Measurements from ENCODE around the gene NTSR2.

The NTSR2 gene, protein sequence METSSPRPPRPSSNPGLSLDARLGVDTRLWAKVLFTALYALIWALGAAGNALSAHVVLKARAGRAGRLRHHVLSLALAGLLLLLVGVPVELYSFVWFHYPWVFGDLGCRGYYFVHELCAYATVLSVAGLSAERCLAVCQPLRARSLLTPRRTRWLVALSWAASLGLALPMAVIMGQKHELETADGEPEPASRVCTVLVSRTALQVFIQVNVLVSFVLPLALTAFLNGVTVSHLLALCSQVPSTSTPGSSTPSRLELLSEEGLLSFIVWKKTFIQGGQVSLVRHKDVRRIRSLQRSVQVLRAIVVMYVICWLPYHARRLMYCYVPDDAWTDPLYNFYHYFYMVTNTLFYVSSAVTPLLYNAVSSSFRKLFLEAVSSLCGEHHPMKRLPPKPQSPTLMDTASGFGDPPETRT

DNA sequence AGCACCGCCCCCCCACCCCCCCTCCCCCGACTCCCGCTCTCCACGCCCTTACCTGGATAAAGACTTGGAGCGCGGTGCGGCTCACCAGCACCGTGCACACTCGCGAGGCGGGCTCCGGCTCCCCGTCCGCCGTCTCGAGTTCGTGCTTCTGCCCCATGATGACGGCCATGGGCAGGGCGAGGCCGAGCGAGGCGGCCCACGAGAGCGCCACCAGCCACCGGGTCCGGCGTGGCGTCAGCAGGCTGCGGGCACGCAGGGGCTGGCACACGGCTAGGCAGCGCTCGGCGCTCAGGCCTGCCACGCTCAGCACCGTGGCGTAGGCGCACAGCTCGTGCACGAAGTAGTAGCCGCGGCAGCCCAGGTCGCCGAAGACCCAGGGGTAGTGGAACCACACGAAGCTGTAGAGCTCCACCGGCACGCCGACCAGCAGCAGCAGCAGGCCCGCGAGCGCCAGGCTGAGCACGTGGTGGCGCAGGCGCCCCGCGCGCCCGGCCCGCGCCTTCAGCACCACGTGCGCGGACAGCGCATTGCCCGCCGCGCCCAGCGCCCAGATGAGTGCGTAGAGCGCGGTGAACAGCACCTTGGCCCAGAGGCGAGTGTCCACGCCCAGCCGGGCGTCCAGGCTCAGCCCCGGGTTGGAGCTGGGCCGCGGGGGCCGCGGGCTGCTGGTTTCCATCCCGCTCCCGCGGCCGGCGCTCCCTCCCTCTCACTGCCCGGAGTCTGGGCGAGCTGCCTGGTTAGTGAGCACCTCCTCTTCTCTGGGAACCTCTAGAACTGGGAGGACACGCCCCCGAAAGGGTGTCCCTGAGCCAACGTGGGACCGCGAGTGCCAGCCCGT is at the start of gene NTSR2:
Gene NTSR2 (minus strand): TSS at position 742 of the 838 bp plus-strand sequence. CDS start 66 bp downstream, at position 676.
- peak; percentile 81 for DNase-seq

DNA sequence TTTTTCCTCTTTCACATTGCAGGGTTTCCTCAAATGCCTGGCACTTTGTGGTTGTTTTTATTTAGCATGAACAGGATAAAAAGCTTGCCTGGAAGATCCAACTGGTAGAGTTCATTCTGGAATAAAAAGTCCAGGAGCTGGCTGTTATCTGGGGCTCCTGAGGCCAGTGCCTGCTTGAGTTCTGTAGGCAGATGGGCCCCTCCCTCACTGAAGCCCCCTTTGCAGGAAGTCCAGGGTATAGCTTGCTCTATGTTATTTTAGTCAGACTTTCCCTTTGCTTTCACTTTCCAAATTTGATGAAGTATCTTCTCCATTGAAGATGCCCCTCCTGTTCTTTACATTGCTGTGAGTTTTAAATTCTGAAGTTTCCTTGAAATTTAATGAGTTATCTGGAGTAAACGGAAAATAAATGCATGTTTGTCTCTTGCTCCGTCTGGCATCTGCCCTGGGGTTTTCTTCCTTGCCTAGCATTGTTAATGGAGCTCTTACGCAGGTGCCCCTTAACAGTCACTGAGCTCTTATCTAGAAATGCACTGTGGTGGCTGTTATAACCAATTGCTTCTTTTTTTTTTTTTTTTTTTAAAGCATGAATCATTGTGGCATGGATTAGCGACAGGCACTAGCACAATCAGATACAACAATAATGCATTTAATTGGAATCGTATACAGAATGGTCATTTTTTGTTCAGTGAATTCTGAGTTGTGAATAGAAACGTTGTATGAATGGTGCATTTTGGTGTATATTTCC is 49.4 kb upstream of the NTSR2 start:
- DNase-seq = no peak

DNA sequence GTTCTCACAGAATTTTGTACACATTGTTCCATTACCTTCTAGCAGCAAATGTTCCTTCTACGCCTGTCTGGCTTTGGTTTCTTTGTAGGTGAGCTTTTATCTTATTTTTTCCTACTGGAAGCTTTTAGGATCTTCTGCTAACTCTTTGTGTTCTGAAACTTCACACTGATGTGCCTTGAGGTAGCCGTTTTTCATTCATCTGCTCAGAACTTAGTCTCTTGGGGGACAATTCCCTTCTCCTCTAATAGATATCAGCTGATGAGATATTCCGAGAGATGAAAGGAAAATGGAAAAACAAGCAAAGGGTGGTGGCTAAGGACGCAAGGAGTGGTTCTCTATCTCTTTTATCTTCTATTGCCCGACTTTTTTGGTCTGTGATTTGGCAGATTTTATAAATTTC is 48.6 kb upstream of the NTSR2 start:
- DNase-seq = no peak

DNA sequence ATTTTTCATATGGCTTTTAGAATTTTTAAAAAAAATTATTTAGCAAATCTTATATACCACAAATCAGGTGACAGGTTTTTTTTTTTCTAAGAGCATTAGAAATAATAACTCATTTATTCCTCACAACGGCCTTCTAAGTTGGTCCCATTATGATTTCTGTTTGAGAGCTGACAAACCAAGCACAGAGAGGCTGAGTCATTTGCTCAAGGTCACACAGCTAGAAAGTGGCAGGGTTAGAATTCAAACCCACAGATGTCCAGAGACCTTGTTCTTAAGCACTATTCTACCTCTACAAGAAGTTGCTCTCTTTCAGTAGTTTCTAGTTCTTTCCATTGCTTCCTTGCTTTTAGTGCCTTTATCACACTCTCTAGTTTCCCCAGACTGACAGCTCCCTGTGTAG is 47.6 kb upstream of the NTSR2 start:
- DNase-seq = no peak

DNA sequence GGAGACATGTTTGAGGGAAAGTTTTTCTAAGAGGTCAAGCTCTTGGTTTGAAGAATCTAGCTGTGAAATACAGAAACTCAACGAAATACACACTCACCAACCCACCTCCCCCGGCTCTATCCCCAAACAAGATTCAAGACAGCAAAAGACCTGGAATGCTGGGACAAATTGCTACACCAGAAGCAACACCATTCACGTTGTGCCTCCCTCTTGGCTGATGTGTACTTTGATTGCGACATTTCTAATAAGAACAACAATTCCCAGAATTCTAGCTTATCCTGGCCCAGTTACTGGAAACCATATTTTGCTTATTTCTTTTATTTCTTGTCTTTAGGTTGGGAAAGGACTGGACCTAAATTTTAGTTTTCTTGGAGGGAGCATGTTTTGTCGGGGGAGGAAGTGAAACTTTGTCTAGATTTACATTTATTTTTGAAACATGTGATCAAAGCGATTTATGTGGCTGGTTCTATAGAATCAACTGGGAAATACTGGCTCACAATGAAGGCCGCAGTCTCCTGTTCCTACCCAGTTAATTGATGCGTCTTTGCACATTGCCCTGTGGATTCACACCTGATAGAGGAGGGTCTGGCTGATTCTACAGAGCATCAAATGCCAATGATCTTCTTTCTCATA is 46.8 kb upstream of the NTSR2 start:
- DNase-seq = no peak

DNA sequence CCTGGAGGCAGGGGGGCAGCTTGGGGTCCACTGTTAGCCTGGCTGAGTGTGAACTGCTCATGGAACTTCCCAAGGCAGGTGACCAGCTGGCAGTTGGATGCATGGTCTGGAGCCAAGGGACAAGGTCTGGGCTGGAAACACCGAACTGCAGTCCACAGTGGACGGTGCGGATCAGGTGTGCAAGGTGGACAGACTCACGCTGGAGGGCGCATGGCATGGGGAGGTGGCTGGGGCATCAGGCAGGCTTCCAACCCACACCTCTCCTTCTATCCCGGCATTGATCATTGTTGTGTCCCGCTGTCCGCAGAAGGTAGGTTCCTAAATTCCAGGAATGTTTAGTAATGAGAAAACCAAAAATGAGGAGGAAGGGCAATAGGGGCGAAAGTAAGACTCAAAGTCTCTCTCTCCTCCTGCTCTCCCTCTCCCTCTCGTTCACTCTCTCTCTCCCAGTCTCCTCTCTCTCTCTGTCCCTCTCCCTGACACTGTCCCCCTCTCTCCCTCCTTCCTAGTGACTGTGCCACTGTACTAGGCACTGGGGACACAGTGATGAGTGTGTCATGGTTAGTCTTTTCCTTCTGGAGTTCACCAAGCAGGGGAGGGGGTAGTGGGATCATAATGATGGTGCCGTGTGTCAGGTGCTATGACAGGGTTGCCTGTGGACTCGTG is 46.1 kb upstream of the NTSR2 start:
- DNase-seq = no peak

DNA sequence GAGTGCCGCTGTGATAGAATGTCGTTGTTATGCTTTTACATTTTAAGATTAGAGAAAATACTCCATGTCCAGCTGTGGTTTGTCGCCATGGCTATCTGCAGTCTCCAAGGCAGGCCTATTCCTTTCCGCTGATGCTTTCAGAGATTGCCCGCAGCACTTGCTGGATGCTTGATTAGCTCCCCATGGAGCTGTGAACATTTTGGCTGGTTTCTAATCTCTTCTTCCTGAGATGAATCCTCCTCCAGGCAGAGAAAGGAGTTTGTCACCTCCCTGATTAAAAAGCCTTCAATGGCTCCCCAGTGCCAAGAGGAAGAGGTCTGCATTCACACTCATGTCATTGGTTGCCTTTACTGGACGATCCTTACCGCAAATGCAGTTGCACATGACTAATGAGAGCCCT is 43.8 kb upstream of the NTSR2 start:
- DNase-seq = no peak

DNA sequence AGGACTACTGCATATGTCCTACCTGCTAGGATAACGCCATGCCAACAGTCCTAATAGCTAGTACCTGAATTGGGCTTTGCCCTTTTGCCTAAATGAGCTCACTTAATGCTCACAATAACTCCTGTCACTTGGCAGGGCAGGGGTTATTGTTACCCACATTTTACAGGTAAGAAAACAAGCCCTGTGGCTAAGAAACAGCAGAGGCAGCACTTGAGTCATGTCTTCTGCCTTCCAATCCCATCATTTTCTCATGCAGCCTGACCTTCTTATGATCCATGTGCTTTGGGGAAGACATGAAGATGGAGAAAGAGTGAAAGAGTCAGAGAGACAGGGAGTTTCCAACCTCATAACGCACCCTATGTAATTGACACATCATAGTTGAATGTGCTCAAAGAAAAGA is 42.9 kb upstream of the NTSR2 start:
- no peak for DNase-seq

DNA sequence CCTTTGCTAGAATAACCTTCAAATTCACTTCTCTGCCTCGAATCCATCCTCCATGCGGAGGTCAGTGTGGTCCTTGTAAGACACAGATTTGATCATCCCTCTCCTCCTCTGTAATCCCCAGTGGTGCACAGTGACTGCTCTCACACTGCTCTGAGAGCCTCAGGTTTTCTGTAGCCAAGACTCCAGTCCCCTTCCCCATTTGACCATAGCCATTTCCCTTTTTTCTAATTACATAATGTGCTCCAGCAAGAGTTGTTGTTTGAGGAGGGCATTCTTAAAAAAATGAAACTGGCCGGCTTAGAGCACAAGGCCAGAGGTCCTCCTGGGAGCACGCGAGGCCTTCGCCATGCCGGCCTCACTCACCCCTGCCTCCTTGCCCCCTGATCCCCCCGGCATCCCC is 41.8 kb upstream of the NTSR2 start:
- DNase-seq = no peak

DNA sequence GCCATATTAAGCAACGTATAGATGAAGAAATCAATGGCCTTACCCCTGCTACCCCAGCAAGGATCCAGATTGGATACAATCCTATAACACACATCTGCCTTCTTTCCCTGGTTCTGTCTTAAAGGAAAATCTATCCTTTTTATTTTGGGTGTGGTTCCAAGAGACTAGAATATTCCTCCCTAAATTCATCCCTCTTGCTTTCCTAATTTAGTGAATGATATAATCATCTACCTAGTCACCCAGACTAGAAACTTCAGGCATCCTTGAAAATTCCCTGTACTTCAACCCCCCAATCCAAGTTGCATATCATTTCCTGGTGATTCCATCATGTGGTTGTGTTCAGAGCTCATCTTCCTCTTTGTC is 41.3 kb upstream of the NTSR2 start:
- no peak for DNase-seq

DNA sequence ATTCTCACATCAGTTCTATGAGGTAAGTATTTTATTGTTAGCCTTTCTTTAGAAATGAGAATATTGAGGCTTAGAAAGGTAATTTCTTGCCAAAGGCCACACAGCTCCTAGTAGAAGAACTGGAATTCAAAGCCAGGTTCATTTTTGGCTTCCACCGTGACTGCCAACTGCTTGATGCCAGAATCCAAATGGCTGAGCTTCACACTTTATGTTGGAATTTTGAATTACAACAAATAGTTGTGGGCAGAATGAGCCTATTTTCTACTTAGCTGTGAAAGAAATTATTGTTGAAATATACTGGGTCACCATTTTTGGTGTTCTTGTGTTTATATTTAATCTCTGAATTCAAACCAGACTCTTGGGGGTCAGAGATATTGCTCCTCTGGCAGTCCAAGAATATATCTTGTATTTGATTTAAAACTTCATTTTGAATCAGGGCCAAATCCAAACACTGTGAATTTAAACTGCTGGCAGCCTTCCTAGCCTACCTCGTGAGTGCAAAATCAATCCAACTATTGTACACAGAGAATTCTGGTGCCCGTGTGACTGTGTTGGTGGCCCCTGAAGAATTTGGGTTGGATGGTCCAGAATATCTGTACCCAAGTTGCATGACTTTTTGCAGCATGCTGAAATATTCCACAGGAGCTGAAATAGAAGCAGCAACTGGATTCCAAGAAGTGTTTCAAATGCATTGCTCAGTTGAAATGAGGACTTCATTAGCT is 40.8 kb upstream of the NTSR2 start:
- no peak for DNase-seq

DNA sequence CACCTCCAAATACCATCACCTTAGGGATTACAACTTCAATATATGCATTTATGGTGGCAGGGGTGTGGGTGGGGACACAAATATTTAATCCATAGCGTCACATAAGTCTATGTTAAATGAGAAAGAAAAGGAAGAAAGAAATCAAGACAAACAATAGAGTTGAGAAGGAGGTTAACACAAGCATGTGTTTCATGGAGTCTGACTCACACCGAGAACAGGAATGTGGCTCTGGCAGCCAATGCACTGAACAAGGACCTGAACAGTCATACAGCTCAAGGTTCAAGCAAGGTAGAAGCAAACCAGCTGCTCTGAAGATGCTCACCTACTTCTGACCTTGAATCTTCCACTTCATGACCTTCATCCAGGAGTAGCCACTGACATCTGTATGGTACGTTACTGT is 40.2 kb upstream of the NTSR2 start:
- no peak for DNase-seq

DNA sequence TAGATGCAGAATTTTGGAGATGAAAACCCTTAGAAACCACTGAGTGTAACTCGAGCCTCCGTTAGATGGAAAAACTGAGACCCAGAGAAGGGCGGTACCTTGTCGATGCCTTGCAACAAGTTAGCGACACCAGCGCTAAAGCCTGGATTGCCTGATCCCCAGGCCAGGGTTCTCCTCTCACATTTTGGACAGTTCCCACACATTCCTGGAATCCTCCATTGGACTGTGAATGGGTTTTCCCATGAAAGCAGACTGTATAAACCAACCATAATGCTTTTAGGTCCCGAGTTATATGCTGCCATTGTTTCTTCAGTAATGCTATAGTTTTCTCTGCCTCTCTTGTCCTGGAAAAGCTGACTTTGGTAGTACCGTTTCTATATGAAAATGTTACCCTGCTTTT is 39.3 kb upstream of the NTSR2 start:
- no peak for DNase-seq

DNA sequence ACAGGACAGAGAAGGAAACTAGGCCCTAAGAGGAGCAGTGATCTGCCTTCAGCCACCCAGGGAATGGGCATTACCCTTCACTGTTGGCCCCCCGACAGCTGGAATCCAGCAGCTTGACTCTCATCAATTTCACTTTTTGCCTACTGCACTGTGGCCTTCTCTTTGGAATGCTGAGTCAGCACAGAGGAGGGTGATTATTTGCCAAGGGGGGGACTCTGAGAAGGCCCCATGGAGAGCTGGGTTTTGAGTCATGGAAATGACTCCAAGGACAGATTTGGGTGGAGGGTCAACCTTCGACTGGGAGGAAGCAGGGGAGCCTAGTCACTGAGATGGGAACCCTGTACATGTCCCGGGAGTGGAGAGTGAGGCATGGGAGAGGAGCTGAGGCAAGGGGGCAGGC is 38.1 kb upstream of the NTSR2 start:
- no peak for DNase-seq

DNA sequence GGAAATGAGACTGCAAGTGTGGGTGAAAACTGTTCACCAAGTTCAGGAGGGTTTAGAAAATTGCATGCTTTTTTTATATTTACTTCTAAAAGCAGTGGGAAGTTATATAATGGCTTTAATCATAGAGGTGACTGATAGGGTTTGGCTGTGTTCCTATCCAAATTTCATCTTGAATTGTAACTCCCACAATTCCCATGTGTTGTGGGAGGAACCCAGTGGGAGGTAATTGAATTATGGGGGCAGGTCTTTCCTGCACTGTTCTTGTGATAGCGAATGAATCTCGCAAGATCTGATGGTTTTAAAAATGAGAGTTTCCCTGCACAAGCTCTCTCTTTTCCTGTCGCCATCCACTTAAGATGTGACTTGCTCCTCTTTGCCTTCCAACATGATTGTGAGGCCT is 35.7 kb upstream of the NTSR2 start:
- DNase-seq = no peak

DNA sequence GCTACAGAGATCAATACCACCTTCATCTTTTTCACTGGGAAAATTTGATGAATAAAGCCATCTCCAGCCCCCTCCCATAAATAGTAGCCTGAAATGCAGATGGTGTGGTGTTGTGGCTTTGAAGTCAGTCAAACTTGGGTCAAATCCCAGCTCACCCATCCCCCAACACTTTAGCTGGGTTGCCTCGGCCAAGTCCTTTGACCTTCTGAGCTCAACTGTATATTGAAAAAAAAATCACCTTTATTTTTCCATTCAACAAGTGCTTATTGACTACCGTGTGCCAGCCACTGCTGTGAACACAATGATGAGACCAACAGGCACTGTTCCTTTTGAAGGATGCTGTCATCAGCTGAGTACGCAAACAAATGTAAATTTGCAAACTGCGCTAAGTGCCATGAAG is 35.1 kb upstream of the NTSR2 start:
- no peak for DNase-seq

DNA sequence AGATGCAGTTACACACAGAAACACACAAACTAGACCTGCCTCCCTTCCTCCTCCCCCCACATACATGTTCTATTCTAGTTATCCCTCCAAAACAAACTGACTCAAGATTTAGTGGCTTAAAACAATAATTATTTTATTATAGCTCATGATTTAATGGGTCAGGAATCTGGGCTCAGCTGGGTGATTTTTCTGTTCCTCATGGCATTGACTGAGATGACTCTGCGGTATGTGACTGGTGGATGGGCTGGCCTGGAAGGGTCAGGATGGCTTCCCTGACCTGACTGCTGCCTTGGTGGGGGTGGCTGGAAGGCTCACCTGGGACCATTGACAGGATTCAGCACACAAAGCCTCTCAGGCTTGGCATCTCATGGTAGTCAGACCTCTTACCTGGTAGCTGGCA is 33.7 kb upstream of the NTSR2 start:
- no peak for DNase-seq

DNA sequence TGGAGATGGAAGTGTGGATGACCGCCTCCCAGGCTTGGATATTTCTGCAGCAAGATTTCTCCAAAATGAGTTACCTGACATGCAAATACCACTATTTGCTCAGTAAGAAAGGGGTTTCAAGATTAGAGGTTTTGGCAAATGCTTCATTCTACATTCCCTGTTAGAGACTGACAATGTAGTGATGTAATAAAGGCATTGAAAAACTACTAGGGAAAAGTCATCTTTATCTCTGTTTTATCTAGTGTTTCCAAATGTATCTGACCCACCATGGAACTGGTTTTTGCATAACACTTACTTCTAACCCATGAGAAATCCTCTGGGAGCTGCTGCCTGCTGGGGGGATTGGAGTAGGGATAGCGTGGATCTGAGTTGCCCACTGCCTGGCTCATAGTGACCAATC is 33.0 kb upstream of the NTSR2 start:
- no peak for DNase-seq

DNA sequence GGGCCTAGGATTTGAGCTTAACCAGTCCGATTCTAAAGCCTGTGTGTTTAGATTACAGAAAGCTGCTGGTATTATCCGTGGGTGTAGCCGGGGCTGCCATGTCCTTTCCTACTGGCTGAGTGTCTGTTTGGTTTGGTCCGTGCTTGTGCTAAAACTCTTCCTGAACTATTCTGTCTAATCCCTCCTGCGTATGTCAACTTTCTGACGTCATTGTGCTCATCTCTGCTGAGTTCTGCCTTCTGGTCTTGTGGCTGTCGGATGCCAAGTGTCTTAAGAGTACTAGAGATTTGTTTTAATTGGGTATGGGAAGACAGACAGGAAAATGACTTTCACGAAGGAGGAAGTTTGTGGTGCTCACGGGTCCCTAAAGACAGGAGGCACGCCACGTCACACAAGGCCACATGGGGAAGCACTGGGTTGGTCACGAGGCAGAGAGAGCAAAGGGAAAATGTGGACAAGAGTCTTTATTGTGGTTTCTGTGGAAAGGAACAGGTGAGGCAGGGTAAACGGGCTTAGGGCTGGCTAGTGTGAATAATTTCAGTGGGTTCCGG is 31.8 kb upstream of the NTSR2 start:
- DNase-seq = no peak

DNA sequence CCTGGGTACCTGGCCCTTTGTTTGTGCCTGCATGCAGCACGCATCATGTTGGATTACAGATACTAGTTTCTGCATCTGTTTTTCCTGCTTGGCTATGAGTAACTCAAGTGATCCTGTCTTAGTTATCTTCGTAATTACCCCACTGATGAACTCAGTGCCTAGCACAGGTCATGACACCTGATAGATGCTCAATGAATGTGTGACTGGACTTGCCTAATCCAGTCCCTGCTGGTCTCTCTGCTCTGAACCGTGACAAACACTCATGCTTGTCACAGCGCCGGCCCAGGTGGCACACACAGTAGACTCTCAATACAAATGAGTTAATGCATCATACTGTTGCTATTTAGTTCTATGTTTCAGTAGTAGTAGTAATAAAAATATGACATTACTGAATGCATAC is 31.2 kb upstream of the NTSR2 start:
- DNase-seq = no peak
